HG03196 (cell line): ENCODE data around the gene ARFIP1.
"Not testable (repeated sequence)": the region's sequence is repeated elsewhere in the genome, so short reads cannot be mapped to it uniquely, and the experiment has no call there.

ENCODE experiments used
- ATAC-seq: cut with Tn5 transposase; IDR thresholded peaks from one replicate; pipeline ENCODE4 v1.9.1; 2021; ENCODE audit not compliant: unreplicated experiment

ARFIP1 gene

DNA sequence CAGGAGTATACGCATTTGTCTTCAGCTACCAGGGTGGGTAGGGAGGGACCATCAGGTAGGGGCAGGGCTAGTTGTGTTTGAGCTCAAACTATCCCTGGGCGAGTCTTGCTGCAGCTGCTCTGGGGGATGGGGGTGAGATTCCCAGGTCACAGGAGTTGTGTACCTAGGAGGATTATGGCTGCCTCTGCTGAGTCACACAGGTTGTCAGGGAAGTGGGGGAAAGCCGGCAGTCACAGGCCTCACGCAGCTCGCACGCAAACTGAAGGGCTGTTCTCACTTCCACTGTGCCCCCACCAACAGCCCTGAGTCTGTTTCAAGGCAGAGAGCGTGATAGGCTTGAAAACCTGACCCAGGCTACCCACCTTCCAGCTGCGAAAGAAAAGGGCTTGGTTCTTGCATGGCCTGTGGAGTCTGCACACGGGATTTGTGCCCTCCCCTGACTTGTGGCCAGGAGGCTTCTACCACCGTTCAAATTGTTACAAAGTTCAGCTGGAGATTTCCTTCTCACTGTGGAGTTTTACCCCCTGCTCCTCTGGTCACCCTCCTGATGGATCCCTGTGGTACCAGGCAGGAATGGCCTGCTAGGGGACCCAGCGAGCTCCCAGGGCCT lies 63.8 kb downstream of the ARFIP1 start:
- no peak for ATAC-seq

DNA sequence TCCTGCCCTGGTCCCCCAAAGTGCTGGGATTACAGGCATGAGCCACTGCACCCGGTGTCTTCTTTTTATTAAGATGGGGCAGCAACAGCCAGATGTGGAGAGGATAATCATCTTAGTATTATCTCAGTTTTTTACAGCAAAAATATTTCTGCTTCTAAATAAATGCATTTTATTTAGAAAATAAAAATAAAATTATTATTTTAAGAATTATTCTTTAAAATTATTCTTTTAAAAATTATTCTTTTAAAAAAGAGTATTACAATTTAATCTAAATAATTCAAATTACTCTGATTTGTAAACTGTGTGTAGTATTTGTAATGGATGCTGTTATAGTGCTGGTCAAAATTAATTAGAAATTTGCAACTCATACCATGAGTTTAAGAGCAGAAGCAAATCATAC lies 67.6 kb downstream of the ARFIP1 start:
- ATAC-seq = no peak

GRCh38 chr4:152848508-152848907 lies 68.8 kb downstream of the ARFIP1 start:
- no peak for ATAC-seq

- no peak for ATAC-seq
Measured at GRCh38 chr4:152849350-152849749, 69.6 kb downstream of the ARFIP1 start.

- ATAC-seq = no peak
Measured at GRCh38 chr4:152850377-152850776, 70.6 kb downstream of the ARFIP1 start.

GRCh38 chr4:152851226-152851625 lies 71.5 kb downstream of the ARFIP1 start:
- ATAC-seq = no peak

DNA sequence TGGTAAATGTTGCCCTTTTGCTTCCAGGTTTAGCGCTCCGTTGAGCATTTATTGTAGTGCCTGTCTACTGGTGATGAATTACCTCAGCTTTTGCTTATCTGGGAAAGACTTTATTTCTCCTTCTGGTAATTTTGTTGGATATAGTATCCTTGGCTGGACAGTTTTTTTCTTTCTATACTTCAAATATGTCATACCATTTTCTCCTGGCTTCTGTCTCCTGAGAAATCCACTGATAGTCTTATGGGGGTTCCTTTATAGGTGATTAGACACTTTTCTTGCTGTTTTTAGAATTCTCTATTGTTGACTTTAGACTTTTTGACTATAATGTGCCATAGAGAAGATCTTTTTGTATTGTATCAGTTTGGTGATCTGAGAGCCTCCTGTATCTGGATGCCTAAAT lies 73.5 kb downstream of the ARFIP1 start:
- ATAC-seq = no peak

GRCh38 chr4:152854016-152854415 lies 74.3 kb downstream of the ARFIP1 start:
- not testable (repeated sequence) for ATAC-seq

DNA sequence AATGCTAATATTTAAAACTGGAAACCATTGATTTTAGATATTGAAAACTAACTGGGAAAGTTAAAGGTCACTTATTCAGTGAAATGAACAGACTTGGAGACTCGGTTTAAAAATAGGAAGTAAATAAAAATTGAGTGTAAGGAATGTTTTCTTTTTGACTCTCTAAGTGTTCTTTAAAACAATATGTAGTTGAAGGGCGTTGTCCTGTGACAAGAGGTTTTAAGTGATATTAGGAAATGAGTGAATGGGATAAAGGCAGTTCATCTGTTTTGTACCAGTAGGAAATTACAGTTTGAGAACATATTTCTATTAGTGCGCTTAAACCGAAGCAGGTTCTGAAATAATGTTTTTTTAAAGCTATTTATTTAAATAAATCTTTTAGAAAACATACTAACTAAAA lies 77.2 kb downstream of the ARFIP1 start:
- no peak for ATAC-seq

- ATAC-seq = no peak
Measured at GRCh38 chr4:152858934-152859333, 79.2 kb downstream of the ARFIP1 start.

DNA sequence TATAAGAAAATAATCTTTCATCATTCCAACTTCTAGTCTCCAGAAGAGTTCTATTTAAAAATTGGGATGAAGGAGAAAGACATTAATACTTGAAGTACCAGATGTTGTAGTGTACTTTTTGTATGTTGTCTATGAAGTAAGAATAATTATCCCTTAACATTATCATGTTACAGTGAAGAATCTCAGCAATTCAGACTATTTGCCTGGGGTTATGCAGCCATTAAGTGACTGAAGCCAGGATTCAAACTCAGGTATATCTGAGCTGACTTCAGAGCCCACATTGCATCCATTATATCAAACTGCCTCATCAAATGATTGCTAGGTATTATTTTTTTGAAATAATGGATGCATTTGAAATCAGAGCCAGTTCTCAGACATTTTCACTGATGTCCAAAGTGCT lies 80.3 kb downstream of the ARFIP1 start:
- no peak for ATAC-seq

DNA sequence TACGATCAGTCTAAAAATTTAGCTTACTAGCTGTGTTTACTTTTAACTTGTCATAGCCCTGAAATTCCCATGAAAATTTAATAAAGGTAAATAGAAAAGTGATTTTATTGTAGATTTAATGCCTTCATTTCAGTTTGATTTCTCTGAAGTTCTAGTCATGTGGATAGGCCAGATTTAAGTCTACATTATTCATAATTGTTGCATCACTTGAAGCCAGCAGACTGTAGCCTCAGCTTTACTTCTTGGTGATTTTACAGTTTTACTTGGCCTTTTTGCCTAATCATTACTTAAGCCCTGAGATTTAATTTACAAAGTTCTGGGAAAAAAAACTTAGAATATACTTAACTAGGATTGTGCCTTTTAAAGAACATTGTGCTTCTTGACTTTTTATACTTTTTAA lies 82.9 kb downstream of the ARFIP1 start:
- ATAC-seq = no peak

DNA sequence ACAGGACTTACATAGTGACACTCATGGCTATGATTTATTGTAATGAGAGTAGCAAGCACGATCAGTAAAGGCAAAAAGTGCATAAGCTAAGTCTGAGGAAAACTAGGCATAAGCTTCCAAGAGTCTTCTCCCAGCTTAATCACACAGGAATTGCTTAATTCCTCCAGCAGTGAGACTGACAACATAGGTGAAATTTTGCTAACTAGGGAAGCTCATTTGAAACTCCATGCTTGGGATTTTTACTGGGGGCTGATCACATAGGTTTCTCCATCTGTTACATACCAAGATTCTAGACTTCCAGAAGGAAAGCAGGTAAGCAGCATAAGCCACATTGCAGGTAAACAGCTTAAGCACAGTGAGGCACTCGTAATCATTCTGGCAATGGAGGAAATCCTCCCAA lies 84.6 kb downstream of the ARFIP1 start:
- ATAC-seq = no peak

DNA sequence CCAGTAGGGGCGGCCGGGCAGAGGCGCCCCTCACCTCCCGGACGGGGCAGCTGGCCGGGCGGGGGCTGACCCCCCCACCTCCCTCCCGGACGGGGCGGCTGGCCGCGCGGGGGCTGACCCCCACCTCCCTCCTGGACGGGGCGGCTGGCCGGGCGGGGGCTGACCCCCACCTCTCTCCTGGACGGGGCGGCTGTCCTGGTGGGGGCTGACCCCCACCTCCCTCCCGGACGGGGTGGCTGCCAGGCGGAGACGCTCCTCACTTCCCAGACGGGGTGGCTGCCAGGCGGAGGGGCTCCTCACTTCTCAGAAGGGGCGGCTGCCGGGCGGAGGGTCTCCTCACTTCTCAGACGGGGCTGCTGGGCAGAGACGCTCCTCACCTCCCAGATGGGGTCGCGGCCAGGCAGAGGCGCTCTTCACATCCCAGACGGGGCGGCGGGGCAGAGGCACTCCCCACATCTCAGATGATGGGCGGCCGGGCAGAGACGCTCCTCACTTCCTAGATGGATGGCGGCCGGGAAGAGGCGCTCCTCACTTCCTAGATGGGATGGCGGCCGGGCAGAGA lies 86.8 kb downstream of the ARFIP1 start:
- not testable (repeated sequence) for ATAC-seq

DNA sequence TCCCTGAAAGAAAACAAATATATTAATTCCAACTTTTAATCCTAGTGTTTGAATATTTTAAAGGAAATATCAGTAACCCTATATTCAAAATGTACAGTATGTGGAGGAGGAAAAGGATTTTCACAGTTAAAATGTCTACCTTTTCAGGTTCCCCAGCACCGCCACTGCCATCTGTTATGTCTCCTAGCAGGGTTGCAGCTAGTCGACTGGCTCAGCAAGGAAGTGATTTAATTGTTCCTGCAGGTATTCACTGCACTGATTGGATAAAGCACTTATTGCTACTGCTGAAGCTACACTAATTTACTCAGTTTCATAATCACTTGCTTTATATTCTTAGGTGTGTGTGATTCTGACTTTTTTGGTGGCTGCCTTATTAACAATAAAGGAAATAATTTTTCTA lies 90.9 kb downstream of the ARFIP1 start:
- ATAC-seq = no peak

- ATAC-seq = no peak
Measured at GRCh38 chr4:152875261-152875660, 95.5 kb downstream of the ARFIP1 start.

- ATAC-seq = no peak
Measured at GRCh38 chr4:152877868-152878267, 98.1 kb downstream of the ARFIP1 start.

- no peak for ATAC-seq
Measured at GRCh38 chr4:152880263-152880662, 100.5 kb downstream of the ARFIP1 start.

GRCh38 chr4:152881974-152882373 lies 102.2 kb downstream of the ARFIP1 start:
- no peak for ATAC-seq

- no peak for ATAC-seq
Measured at GRCh38 chr4:152885185-152885584, 105.4 kb downstream of the ARFIP1 start.

- ATAC-seq = no peak
Measured at GRCh38 chr4:152886201-152886600, 106.4 kb downstream of the ARFIP1 start.

- no peak for ATAC-seq
Measured at GRCh38 chr4:152887981-152888380, 108.2 kb downstream of the ARFIP1 start.

- ATAC-seq = no peak
Measured at GRCh38 chr4:152892974-152893373, 113.2 kb downstream of the ARFIP1 start.
